ENCODE results near the gene RHOC.

The RHOC gene

GRCh38 chr1:112666946-112667345 is 40.0 kb downstream of the RHOC start:
- in situ Hi-C loops (cut with MboI; ENCODE audit: low pct_unique_long_range_greater_than_20kb, low sequenced_read_pairs, unreplicated experiment): no loop called here
- TF ChIP-seq CTCF (IDR thresholded peaks at IDR 0.05; ENCODE audit: extremely low read depth, insufficient read depth, missing control alignments): no peak
- DNase-seq (ENCODE audit: low spot score): no peak

GRCh38 chr1:112665857-112666256 is 41.1 kb downstream of the RHOC start:
- no peak for TF ChIP-seq CTCF (IDR thresholded peaks at IDR 0.05; ENCODE audit: extremely low read depth, insufficient read depth, missing control alignments)
- in situ Hi-C loops (cut with MboI; ENCODE audit: low pct_unique_long_range_greater_than_20kb, low sequenced_read_pairs, unreplicated experiment): no loop called here
- no peak for DNase-seq (ENCODE audit: low spot score)

- in situ Hi-C loops (cut with MboI; ENCODE audit: low pct_unique_long_range_greater_than_20kb, low sequenced_read_pairs, unreplicated experiment): no loop called here
- TF ChIP-seq CTCF (IDR thresholded peaks at IDR 0.05; ENCODE audit: extremely low read depth, insufficient read depth, missing control alignments): no peak
- DNase-seq (ENCODE audit: low spot score): no peak
These were observed 55.7 kb downstream of the RHOC start for GRCh38 chr1:112651205-112651604.

Data from GM13977 (cell line).